Measurements from ENCODE around the gene TMEM117.

- TF ChIP-seq CTCF (optimal IDR thresholded peaks at IDR 0.05 in 1 of 3, IDR thresholded peaks at IDR 0.05 in 1 of 3, conservative IDR thresholded peaks at IDR 0.05 in 1 of 3; ENCODE audit: extremely low read depth in 1 of 3, insufficient read depth in 2 of 3, low read length in 3 of 3) (no peak), EZH2 (IDR thresholded peaks at IDR 0.05; ENCODE audit: low read length) (no peak)
Measured at GRCh38 chr12:44126806-44127205, 290.9 kb downstream of the TMEM117 start.

Data from keratinocyte (primary cell).